ENCODE data around the gene LRRC9.
"Not testable (repeated sequence)": the region's sequence is repeated elsewhere in the genome, so short reads cannot be mapped to it uniquely, and the experiment has no call there.

LRRC9 gene

DNA sequence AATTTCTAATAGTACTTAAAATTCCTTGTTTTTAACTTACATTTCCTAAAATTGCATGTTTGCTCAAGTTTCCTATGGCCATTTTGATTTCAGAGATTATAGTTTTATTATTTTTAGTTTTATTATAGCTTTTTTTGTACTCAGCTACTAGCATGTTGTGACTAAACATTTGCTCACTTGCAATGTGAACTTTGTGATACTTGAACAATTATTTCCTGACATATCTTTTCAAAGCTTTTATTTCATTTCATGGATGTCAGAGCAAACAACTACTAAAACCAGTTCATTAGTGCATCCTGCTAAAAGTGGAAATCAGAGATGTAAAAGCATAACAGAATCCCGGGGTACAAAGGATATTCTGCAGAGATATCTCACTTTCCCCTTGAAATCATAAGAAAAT lies 138.1 kb downstream of the LRRC9 start:
- DNase-seq (ENCODE audit: low read depth in 1 of 2, low spot score in 1 of 2): no peak

- no peak for DNase-seq (ENCODE audit: low read depth in 1 of 2, low spot score in 1 of 2)
Measured at GRCh38 chr14:60061371-60061770, 141.4 kb downstream of the LRRC9 start.

GRCh38 chr14:60064491-60065072 lies 144.6 kb downstream of the LRRC9 start:
- DNase-seq (ENCODE audit: low read depth in 1 of 2, low spot score in 1 of 2): no peak

GRCh38 chr14:60067882-60068281 lies 147.9 kb downstream of the LRRC9 start:
- no peak for DNase-seq (ENCODE audit: low read depth in 1 of 2, low spot score in 1 of 2)

DNA sequence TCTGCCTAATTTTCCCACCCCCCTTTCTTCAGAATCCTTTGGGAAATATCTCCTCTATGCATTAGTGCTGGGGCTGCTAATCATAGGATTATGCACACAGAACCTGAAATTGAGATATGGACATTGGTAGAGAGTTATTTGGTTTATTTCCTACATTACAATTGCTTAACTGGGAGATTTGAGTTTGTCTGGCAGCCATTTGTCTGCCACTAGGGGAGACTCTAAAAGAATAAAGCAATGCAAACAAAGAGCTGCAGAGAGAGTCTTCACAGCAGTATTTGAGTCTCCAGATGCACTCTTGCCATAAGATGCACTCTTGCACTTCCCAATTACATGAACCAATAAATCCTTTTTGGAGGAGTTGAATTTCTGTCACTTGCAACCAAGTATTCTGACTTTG lies 159.8 kb downstream of the LRRC9 start:
- DNase-seq (ENCODE audit: low read depth in 1 of 2, low spot score in 1 of 2): no peak

DNA sequence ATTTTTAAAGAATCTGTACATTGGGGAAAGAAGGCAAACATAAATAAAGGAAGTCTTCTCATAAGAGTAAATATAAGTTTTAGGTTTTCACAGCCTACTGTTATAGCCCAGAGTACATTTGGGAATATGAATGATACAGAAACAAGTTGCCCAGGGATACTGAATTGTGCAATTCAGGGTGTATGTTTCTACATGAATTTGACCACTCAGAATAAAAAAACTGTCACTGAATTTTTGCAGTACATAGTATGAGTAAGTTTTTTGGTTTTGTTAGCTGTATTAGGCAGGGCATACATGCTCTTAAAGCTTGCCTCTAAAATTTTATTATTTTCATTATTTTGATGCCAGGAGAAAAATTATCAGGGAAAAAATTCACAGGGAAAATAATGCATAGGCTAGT lies 165.1 kb downstream of the LRRC9 start:
- no peak for DNase-seq (ENCODE audit: low read depth in 1 of 2, low spot score in 1 of 2)

DNA sequence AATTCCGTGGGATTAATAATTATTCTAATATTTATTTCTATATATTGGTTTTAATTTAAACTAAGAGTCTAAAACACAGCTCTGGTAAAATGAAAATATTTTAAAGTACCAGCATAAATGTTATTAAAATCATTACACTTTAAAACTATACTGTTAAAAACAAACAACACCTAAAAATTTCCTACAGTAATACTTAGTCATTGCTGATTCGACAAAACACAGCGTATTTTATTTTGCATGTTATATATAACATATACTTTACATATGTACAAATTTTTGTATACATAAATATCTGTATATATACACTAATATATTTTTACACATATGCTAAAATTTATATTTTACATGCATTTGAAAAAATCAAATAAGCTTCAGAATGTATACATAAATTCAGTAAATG lies 165.7 kb downstream of the LRRC9 start:
- no peak for DNase-seq (ENCODE audit: low read depth in 1 of 2, low spot score in 1 of 2)

DNA sequence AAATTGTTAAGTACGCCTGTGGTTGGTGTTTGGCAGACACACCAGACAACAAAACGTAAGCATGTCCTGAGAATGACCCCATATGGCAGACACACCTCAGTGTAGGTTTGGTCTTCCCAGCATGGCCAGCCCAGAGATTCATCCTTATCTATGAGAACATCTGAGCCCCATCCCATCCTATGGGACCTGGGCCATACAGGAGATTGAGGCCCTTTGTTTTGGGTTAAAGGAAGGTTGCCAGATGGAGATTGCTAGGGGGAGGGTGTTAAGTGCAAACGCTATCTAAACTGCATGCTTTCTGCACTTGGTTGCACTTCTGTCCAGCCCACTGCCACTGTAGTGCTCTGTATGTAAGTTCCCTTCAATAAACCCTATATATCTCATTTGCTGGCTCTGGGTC lies 167.7 kb downstream of the LRRC9 start:
- no peak for DNase-seq (ENCODE audit: low read depth in 1 of 2, low spot score in 1 of 2)

- DNase-seq (ENCODE audit: low read depth in 1 of 2, low spot score in 1 of 2): no peak
Measured at GRCh38 chr14:60089221-60089620, 169.3 kb downstream of the LRRC9 start.

DNA sequence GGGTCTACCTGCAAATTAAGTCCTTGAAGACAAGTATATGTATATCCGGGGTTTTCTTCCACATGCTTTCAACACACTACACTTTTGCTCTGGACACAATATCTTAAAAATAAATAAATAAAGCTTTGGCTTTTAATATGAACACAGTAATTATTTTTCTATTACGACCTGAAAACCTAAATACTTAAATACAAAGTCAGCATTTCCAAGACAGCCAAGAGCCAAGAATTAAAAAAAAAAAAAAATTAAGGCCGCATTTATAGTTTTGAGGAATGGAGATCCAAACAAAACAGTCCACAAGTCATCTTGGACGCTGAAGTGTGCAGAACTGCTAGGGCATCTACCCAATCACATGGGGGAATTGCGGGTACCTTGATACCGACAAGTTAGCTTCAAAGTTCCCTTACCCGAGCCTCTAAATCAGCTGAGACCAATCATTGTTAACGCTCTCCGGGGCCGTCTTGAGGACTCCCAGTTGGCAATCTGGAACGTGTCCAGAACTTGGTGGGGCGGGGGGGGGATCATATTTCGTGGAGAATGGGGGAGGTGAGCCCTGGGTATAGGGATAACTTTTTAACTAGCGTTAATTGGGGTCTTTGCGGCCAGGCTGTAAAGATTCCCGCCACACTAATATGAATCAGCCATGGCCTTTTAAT lies 171.0 kb downstream of the LRRC9 start:
- DNase-seq (ENCODE audit: low read depth in 1 of 2, low spot score in 1 of 2): peak in 1 of 2 donors; percentile 13

- DNase-seq (ENCODE audit: low read depth in 1 of 2, low spot score in 1 of 2): peak; percentile 86 to 92
Measured at GRCh38 chr14:60091550-60092525, 171.9 kb downstream of the LRRC9 start, which contains the start of gene PCNX4. Gene PCNX4 (plus strand): TSS chr14:60091923. CDS start chr14:60107639, 15,716 bp downstream.

- no peak for DNase-seq (ENCODE audit: low read depth in 1 of 2, low spot score in 1 of 2)
Measured at GRCh38 chr14:60092526-60092920, 172.6 kb downstream of the LRRC9 start.

- DNase-seq (ENCODE audit: low read depth in 1 of 2, low spot score in 1 of 2): no peak
Measured at GRCh38 chr14:60093080-60093479, 173.1 kb downstream of the LRRC9 start.

GRCh38 chr14:60093606-60094005 lies 173.7 kb downstream of the LRRC9 start:
- DNase-seq (ENCODE audit: low read depth in 1 of 2, low spot score in 1 of 2): no peak

GRCh38 chr14:60094306-60094897 lies 174.5 kb downstream of the LRRC9 start:
- no peak for DNase-seq (ENCODE audit: low read depth in 1 of 2, low spot score in 1 of 2)

GRCh38 chr14:60095231-60095630 lies 175.3 kb downstream of the LRRC9 start:
- no peak for DNase-seq (ENCODE audit: low read depth in 1 of 2, low spot score in 1 of 2)

- DNase-seq (ENCODE audit: low read depth in 1 of 2, low spot score in 1 of 2): no peak
Measured at GRCh38 chr14:60095781-60096450, 176.0 kb downstream of the LRRC9 start.

- no peak for DNase-seq (ENCODE audit: low read depth in 1 of 2, low spot score in 1 of 2)
Measured at GRCh38 chr14:60097974-60098373, 178.0 kb downstream of the LRRC9 start.

DNA sequence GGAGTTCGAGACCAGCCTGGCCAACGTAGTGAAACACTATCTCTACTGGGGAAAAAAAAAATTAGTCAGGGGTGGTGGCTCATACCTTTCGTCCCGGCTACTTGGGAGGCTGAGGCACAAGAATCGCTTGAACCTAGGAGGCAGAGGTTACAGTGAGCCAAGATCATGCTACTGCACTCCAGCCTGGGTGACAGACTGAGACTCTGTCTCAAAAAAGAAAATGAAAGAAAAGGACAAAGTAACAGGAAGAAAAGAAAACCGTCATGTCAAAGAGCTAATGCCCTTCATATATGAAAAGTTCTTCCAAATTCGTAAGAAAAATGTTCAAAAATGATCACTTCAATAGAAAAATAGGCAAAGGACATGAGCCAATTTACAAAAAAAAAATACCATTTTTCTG lies 179.9 kb downstream of the LRRC9 start:
- DNase-seq (ENCODE audit: low read depth in 1 of 2, low spot score in 1 of 2): not testable (repeated sequence)

DNA sequence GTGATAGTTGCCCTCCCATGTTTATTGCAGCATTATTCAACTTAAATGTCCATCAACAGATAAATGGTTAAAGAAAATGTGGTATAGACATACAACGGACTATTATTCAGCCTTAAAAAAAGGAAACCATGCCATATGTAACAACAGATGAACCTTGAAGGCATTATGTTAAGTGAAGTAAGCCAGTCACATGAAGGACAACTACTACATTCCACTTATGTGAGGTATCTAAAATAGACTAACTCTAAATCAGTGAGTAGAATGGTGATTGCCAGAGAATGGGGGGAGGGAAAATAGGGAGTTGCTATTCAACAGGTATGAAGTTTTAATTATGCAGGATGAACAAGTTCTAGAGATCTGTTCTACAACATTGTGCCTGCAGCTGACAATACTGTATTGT lies 181.8 kb downstream of the LRRC9 start:
- no peak for DNase-seq (ENCODE audit: low read depth in 1 of 2, low spot score in 1 of 2)

DNA sequence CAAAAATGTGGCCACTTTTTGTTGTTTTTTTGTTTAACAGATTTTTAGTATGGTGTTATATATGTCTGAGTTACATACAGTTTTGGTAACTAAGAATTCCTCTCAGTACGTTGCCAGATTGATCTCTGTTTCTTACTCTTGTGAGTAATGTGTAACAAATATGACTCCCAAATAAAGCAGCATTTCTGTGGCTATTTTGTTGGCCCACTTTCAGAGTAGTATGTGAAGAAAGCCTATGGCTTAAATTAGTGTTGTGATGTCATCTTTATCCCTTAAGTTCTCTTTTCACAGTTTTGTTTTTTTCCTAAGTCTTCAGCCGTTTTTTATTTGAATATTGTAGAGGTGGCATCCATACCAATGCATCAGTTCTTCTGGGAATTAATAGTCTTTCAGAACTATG lies 182.4 kb downstream of the LRRC9 start:
- DNase-seq (ENCODE audit: low read depth in 1 of 2, low spot score in 1 of 2): no peak

Measured in activated CD4-positive, alpha-beta T cell treated with anti-CD3 and anti-CD28 coated beads, Interleukin-2, amount 50 U/mL, for 24 hours (primary cell).